SK-N-SH (cell line): ENCODE data around the gene NDP.

Experiments
- CTCF ChIP-seq: fragments of 200-600 bp; sonication (generic); IDR thresholded peaks from 2 replicates; pipeline ENCODE4 v1.6.1; 2017; ENCODE audit warnings: antibody characterized with exemption, mild to moderate bottlenecking, moderate library complexity
- ELF1 ChIP-seq: IDR thresholded peaks from 2 replicates; pipeline ENCODE4 v1.4.0; 2012
- EP300 ChIP-seq, 2 experiments: IDR thresholded peaks; 2 replicates each; pipeline versions ENCODE4 v1.4.0 to v1.6.1; 2012; ENCODE audit warnings: borderline replicate concordance in 1 of 2, low read depth in 1 of 2, low read length in 1 of 2
- FOXM1 ChIP-seq: IDR thresholded peaks from 2 replicates; pipeline ENCODE4 v1.4.0; 2012; ENCODE audit warnings: low read depth, mild to moderate bottlenecking
- JUND ChIP-seq: IDR thresholded peaks from 2 replicates; pipeline ENCODE4 v1.4.0; 2012
- MAX ChIP-seq: IDR thresholded peaks from 2 replicates; pipeline ENCODE4 v1.4.0; 2012; ENCODE audit warnings: low read depth
- MXI1 ChIP-seq: IDR thresholded peaks from 2 replicates; pipeline ENCODE4 v1.6.1; 2012; ENCODE audit warnings: mild to moderate bottlenecking, low read depth, low read length, improper control_type of control experiment
- SMC3 ChIP-seq: IDR thresholded peaks from 2 replicates; pipeline ENCODE4 v1.6.1; 2012; ENCODE audit warnings: low read depth, low read length, improper control_type of control experiment
- TCF12 ChIP-seq: IDR thresholded peaks from 2 replicates; pipeline ENCODE4 v1.4.0; 2012
- YY1 ChIP-seq: IDR thresholded peaks from 2 replicates; pipeline ENCODE4 v1.4.0; 2012; ENCODE audit warnings: low read depth, mild to moderate bottlenecking
- ZBTB33 ChIP-seq: IDR thresholded peaks from 2 replicates; pipeline ENCODE4 v1.4.0; 2012; ENCODE audit warnings: low read depth, borderline replicate concordance

DNA sequence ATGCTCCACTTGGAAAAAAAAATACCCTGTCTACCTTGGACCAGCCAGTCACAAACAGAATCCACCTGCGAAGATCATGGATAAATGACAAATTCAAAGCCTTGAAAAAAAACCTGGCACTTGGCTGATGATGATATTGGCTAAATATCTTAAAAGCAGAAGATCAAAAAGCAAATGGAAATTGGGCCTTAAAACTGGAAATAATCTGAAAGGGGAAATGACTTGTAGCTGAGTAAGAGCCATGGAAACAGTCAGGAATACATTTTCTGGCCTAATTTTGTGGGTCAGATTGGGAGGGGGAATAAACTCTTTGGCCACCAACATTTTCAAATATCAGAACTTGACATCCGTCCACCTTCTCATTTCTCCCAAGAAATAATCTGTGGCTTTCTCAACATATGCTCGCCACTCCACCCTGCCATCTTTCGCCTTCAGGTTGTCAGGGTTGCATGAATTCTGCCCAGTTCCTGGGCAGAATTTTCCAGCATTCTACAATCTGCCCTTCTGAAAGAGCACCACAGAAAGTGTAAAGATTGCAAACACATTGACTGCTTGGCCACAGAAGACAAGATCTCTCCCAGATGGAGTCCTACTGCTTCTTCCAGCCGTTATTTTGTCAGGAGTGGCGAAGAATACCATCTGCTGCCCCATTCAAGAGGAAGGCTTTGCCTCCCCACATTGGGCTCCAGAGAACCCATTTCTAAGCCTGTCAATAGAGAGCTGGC lies 1.7 kb upstream of the NDP start:
- no peak for TF ChIP-seq MXI1
- TF ChIP-seq CTCF, result no peak
- TF ChIP-seq JUND, result no peak
- no peak for TF ChIP-seq YY1
- no peak for TF ChIP-seq SMC3
- TF ChIP-seq ZBTB33, result no peak
- TF ChIP-seq TCF12, result no peak
- TF ChIP-seq FOXM1, result no peak
- TF ChIP-seq MAX, result no peak
- TF ChIP-seq ELF1, result no peak
- TF ChIP-seq EP300 (IDR thresholded peaks at IDR 0.05; ENCODE audit: borderline replicate concordance in 1 of 2, low read depth in 1 of 2, low read length in 1 of 2), result no peak
